GM11168 (cell line): Measurements from ENCODE around the gene FBXO42.

ENCODE experiments used
- in situ Hi-C: fragments of 300-500 bp; cut with MboI; formaldehyde crosslinking; loops from one replicate; pipeline ENCODE4 v1.12.0; 2022; ENCODE audit warnings: low sequenced_read_pairs; ENCODE audit not compliant: unreplicated experiment

The FBXO42 gene

GRCh38 chr1:16338961-16339360 is 13.3 kb downstream of the FBXO42 start:
- in situ Hi-C loops = no loop called here

- in situ Hi-C loops = no loop called here
These were observed 17.5 kb downstream of the FBXO42 start for GRCh38 chr1:16334655-16335340.

GRCh38 chr1:16326833-16327404 is 25.4 kb downstream of the FBXO42 start:
- in situ Hi-C loops = no loop called here

- in situ Hi-C loops = no loop called here
These were observed 27.8 kb downstream of the FBXO42 start for GRCh38 chr1:16324456-16324890.

- in situ Hi-C loops = no loop called here
These were observed 31.0 kb downstream of the FBXO42 start for GRCh38 chr1:16321176-16321867.

GRCh38 chr1:16318555-16318954 is 33.7 kb downstream of the FBXO42 start:
- in situ Hi-C loops = no loop called here

GRCh38 chr1:16315437-16315836 is 36.8 kb downstream of the FBXO42 start:
- in situ Hi-C loops = no loop called here

GRCh38 chr1:16307222-16307621 is 45.1 kb downstream of the FBXO42 start:
- in situ Hi-C loops = no loop called here

GRCh38 chr1:16302709-16303627 is 49.3 kb downstream of the FBXO42 start:
- in situ Hi-C loops = no loop called here

- in situ Hi-C loops = no loop called here
These were observed 51.8 kb downstream of the FBXO42 start for GRCh38 chr1:16300436-16300835.

GRCh38 chr1:16298653-16299052 is 53.6 kb downstream of the FBXO42 start:
- in situ Hi-C loops = no loop called here

- in situ Hi-C loops = no loop called here
These were observed 55.6 kb downstream of the FBXO42 start for GRCh38 chr1:16296643-16297042.

GRCh38 chr1:16294219-16295212 is 57.8 kb downstream of the FBXO42 start:
- in situ Hi-C loops = no loop called here

GRCh38 chr1:16293538-16293937 is 58.7 kb downstream of the FBXO42 start:
- in situ Hi-C loops = no loop called here

GRCh38 chr1:16292739-16293138 is 59.5 kb downstream of the FBXO42 start:
- in situ Hi-C loops = no loop called here

- in situ Hi-C loops = no loop called here
These were observed 62.3 kb downstream of the FBXO42 start for GRCh38 chr1:16289959-16290358.

- in situ Hi-C loops = no loop called here
These were observed 66.2 kb downstream of the FBXO42 start for GRCh38 chr1:16286122-16286521.

- in situ Hi-C loops = no loop called here
These were observed 70.5 kb downstream of the FBXO42 start for GRCh38 chr1:16281765-16282164.

- in situ Hi-C loops = no loop called here
These were observed 73.1 kb downstream of the FBXO42 start for GRCh38 chr1:16279186-16279585.
